Neuronal stem cell (in vitro differentiated cells): ENCODE measurements around the gene PRPH2.

Source experiments
- DNase-seq: peaks from one replicate; pipeline ENCODE4 v3.0.0-alpha.2; 2013; ENCODE audit warnings: low spot score
- H2AFZ ChIP-seq: one replicate; pipeline ENCODE4 v1.6.1; 2013; ENCODE audit warnings: mild to moderate bottlenecking, low read length, inconsistent platforms
- H2AK5ac ChIP-seq: 2 replicates; pipeline ENCODE4 v1.6.1; 2013; ENCODE audit warnings: low read depth, mild to moderate bottlenecking, inconsistent platforms, low read length, moderate library complexity, mixed read lengths
- H2BK120ac ChIP-seq: 2 replicates; pipeline ENCODE4 v1.6.1; 2013; ENCODE audit warnings: low read depth, mild to moderate bottlenecking, inconsistent platforms, low read length, moderate library complexity, mixed read lengths
- H2BK12ac ChIP-seq: one replicate; pipeline ENCODE4 v1.6.1; 2013; ENCODE audit warnings: low read length, inconsistent platforms
- H2BK15ac ChIP-seq: 2 replicates; pipeline ENCODE4 v1.6.1; 2013; ENCODE audit warnings: mild to moderate bottlenecking, low read length, inconsistent platforms, mixed read lengths
- H2BK5ac ChIP-seq: one replicate; pipeline ENCODE4 v1.6.1; 2013; ENCODE audit warnings: inconsistent platforms, mild to moderate bottlenecking, low read length, moderate library complexity
- H3K14ac ChIP-seq: one replicate; pipeline ENCODE4 v1.6.1; 2013; ENCODE audit warnings: low read length, inconsistent platforms
- H3K18ac ChIP-seq: 2 replicates; pipeline ENCODE4 v1.6.1; 2013; ENCODE audit warnings: low read length, inconsistent platforms
- H3K23ac ChIP-seq: 2 replicates; pipeline ENCODE4 v1.6.1; 2013; ENCODE audit warnings: low read depth, mild to moderate bottlenecking, mixed read lengths, low read length, inconsistent platforms; ENCODE audit not compliant: poor library complexity
- H3K27ac ChIP-seq: replicated peaks from 3 replicates; pipeline ENCODE4 v1.5.1; 2013; ENCODE audit warnings: low read length, inconsistent platforms
- H3K27me3 ChIP-seq, 3 experiments: 2 replicates each; pipeline ENCODE4 v1.6.1; 2013; ENCODE audit warnings: low read length in 3 of 3, mild to moderate bottlenecking in 2 of 3, inconsistent platforms in 1 of 3, low read depth in 1 of 3, mixed read lengths in 1 of 3, moderate library complexity in 1 of 3; ENCODE audit not compliant: control insufficient read depth in 3 of 3, insufficient read depth in 3 of 3
- H3K36me3 ChIP-seq, 2 donors: replicated peaks in 1 of 2; 2 replicates each; pipeline ENCODE4 v1.6.1; 2013; ENCODE audit warnings: low read length in 2 of 2; ENCODE audit not compliant: control insufficient read depth in 2 of 2, insufficient read depth in 2 of 2
- H3K4ac ChIP-seq: 2 replicates; pipeline ENCODE4 v1.6.1; 2013; ENCODE audit warnings: inconsistent platforms, mild to moderate bottlenecking, low read length, moderate library complexity
- H3K4me1 ChIP-seq, 2 donors: 1 replicate in 1 of 2; 2 replicates in 1 of 2; pipeline ENCODE4 v1.6.1; 2013; ENCODE audit warnings: low read length in 2 of 2, low read depth in 1 of 2; ENCODE audit not compliant: control insufficient read depth in 2 of 2, insufficient read depth in 1 of 2
- H3K4me2 ChIP-seq: one replicate; pipeline ENCODE4 v1.6.1; 2013; ENCODE audit warnings: mild to moderate bottlenecking, low read length, inconsistent platforms; ENCODE audit not compliant: insufficient read depth, poor library complexity, severe bottlenecking
- H3K4me3 ChIP-seq, 2 donors: 2 replicates each; pipeline ENCODE4 v1.5.1; 2013; ENCODE audit warnings: low read length in 2 of 2, mild to moderate bottlenecking in 2 of 2, inconsistent platforms in 1 of 2, moderate library complexity in 1 of 2
- H3K79me1 ChIP-seq: one replicate; pipeline ENCODE4 v1.6.1; 2013; ENCODE audit warnings: low read depth, mild to moderate bottlenecking, inconsistent platforms, low read length, moderate library complexity
- H3K9ac ChIP-seq: one replicate; pipeline ENCODE4 v1.6.1; 2013; ENCODE audit warnings: mild to moderate bottlenecking, low read depth, low read length, inconsistent platforms; ENCODE audit not compliant: poor library complexity
- H3K9me3 ChIP-seq, 2 donors: replicated peaks in 1 of 2; 2 replicates each; pipeline versions ENCODE3 to v1.6.1; 2013; ENCODE audit warnings: low read length in 2 of 2, mild to moderate bottlenecking in 2 of 2, inconsistent platforms in 1 of 2, low read depth in 1 of 2, mixed read lengths in 1 of 2, moderate library complexity in 1 of 2; ENCODE audit not compliant: control insufficient read depth in 2 of 2, insufficient read depth in 1 of 2
- H4K8ac ChIP-seq: one replicate; pipeline ENCODE4 v1.6.1; 2013; ENCODE audit warnings: low read depth, mild to moderate bottlenecking, inconsistent platforms, low read length, moderate library complexity
- H4K91ac ChIP-seq: one replicate; pipeline ENCODE4 v1.6.1; 2013; ENCODE audit warnings: low read length, low read depth, mild to moderate bottlenecking, inconsistent platforms; ENCODE audit not compliant: poor library complexity
- WGBS, 2 donors: extraction: QIAGEN DNeasy Blood & Tissue Kit; methylation state at CpG; one replicate each; pipeline ENCODE4 v1.1.7; 2013; ENCODE audit warnings: missing lambda C conversion rate in 2 of 2, mixed read lengths in 1 of 2; ENCODE audit not compliant: insufficient read length in 2 of 2, insufficient replicate concordance in 1 of 2; ENCODE audit errors: extremely low coverage in 2 of 2; 5-methylcytosine and 5-hydroxymethylcytosine counted together

The PRPH2 gene

GRCh38 chr6:42690872-42691271, 31.5 kb downstream of the PRPH2 start:
- Histone ChIP-seq H3K36me3 (peaks cover 20 to 78% of the 10 kb centered on the region in 2 donors), H2BK5ac (no peak overlapping the region), H3K4me1 (no peaks in the 10 kb centered on the region), H3K9ac (no peak overlapping the region), H3K79me1 (no peaks in the 10 kb centered on the region), H2BK12ac (no peak overlapping the region), H3K9me3 (peaks cover 0 to 1% of the 10 kb centered on the region in 2 donors), H4K91ac (no peak overlapping the region), H3K4me3 (no peak overlapping the region), H2BK120ac (no peak overlapping the region), H2AK5ac (no peak overlapping the region), H2AFZ (no peak overlapping the region), H3K27ac (no peak overlapping the region), H3K4ac (no peak overlapping the region), H3K27me3 (no peaks in the 10 kb centered on the region), H3K18ac (no peak overlapping the region), H2BK15ac (no peak overlapping the region), H3K14ac (no peak overlapping the region), H3K23ac (no peak overlapping the region), H4K8ac (no peak overlapping the region), H3K4me2 (no peak overlapping the region)
- no peak for DNase-seq
- WGBS, 2 donors: no CpG with 5 or more reads among the region's 2 CpGs

GRCh38 chr6:42690151-42690702, 32.2 kb downstream of the PRPH2 start:
- Histone ChIP-seq H3K9me3 (peaks cover 0 to 3% of the 10 kb centered on the region in 2 donors), H3K23ac (no peak overlapping the region), H2BK12ac (no peak overlapping the region), H3K9ac (no peak overlapping the region), H3K36me3 (peaks cover 20 to 84% of the 10 kb centered on the region in 2 donors), H2AFZ (no peak overlapping the region), H2AK5ac (no peak overlapping the region), H2BK5ac (no peak overlapping the region), H2BK120ac (no peak overlapping the region), H3K27ac (no peak overlapping the region), H3K4me2 (no peak overlapping the region), H3K18ac (no peak overlapping the region), H3K4ac (no peak overlapping the region), H4K91ac (no peak overlapping the region), H2BK15ac (no peak overlapping the region), H3K79me1 (no peaks in the 10 kb centered on the region), H3K4me1 (no peaks in the 10 kb centered on the region), H3K4me3 (no peak overlapping the region), H3K14ac (no peak overlapping the region), H3K27me3 (no peaks in the 10 kb centered on the region), H4K8ac (no peak overlapping the region)
- DNase-seq: no peak
- no CpG with 5 or more reads among the region's 5 CpGs for WGBS, 2 donors

- Histone ChIP-seq H2BK12ac (no peak overlapping the region), H3K79me1 (no peaks in the 10 kb centered on the region), H3K36me3 (peaks cover 18 to 84% of the 10 kb centered on the region in 2 donors), H3K14ac (no peak overlapping the region), H3K4me1 (no peaks in the 10 kb centered on the region), H3K27ac (no peak overlapping the region), H3K9me3 (peaks cover 0 to 3% of the 10 kb centered on the region in 2 donors), H3K4ac (no peak overlapping the region), H3K4me2 (no peak overlapping the region), H3K9ac (no peak overlapping the region), H2BK5ac (no peak overlapping the region), H3K23ac (no peak overlapping the region), H3K18ac (no peak overlapping the region), H2BK15ac (no peak overlapping the region), H4K8ac (no peak overlapping the region), H2AFZ (no peak overlapping the region), H2BK120ac (no peak overlapping the region), H4K91ac (no peak overlapping the region), H3K27me3 (no peaks in the 10 kb centered on the region), H3K4me3 (no peak overlapping the region), H2AK5ac (no peak overlapping the region)
- DNase-seq: no peak
- no CpG with 5 or more reads among the region's 7 CpGs for WGBS, 2 donors
Observed at GRCh38 chr6:42689371-42689770, 33.0 kb downstream of the PRPH2 start.

GRCh38 chr6:42688281-42688680, 34.1 kb downstream of the PRPH2 start:
- Histone ChIP-seq H3K9me3 (peaks cover 0 to 3% of the 10 kb centered on the region in 2 donors), H2AFZ (no peak overlapping the region), H2BK120ac (no peak overlapping the region), H2AK5ac (no peak overlapping the region), H3K23ac (no peak overlapping the region), H4K8ac (no peak overlapping the region), H3K79me1 (no peaks in the 10 kb centered on the region), H3K4me2 (no peak overlapping the region), H4K91ac (no peak overlapping the region), H2BK15ac (no peak overlapping the region), H3K9ac (no peak overlapping the region), H3K4ac (no peak overlapping the region), H3K27ac (no peak overlapping the region), H3K27me3 (no peaks in the 10 kb centered on the region), H3K36me3 (peaks cover 18 to 83% of the 10 kb centered on the region in 2 donors), H2BK5ac (no peak overlapping the region), H3K18ac (no peak overlapping the region), H3K4me1 (no peaks in the 10 kb centered on the region), H3K4me3 (no peak overlapping the region), H2BK12ac (no peak overlapping the region), H3K14ac (no peak overlapping the region)
- WGBS, 2 donors: no CpG with 5 or more reads among the region's 3 CpGs
- DNase-seq: no peak
